Hepatocyte (in vitro differentiated cells): ENCODE data around the gene APC2.

ENCODE experiments used
- EZH2 ChIP-seq: fragments of 200-600 bp; sonication (generic); IDR thresholded peaks from 2 replicates; pipeline ENCODE4 v1.6.1; 2016; ENCODE audit warnings: antibody characterized with exemption, mild to moderate bottlenecking, borderline replicate concordance
- EZH2phosphoT487 ChIP-seq: fragments of 200-600 bp; sonication (generic); IDR thresholded peaks from one replicate; pipeline ENCODE4 v1.6.1; 2018; ENCODE audit warnings: antibody characterized with exemption, mild to moderate bottlenecking, low read depth, moderate library complexity; ENCODE audit not compliant: unreplicated experiment, severe bottlenecking
- TF ChIP-seq, protein P1 (sequence below): fragments of 200-600 bp; sonication (generic); IDR thresholded peaks from 2 replicates; pipeline ENCODE4 v1.5.1; 2016; ENCODE audit warnings: antibody characterized with exemption, mild to moderate bottlenecking; ENCODE audit not compliant: poor library complexity

DNA sequence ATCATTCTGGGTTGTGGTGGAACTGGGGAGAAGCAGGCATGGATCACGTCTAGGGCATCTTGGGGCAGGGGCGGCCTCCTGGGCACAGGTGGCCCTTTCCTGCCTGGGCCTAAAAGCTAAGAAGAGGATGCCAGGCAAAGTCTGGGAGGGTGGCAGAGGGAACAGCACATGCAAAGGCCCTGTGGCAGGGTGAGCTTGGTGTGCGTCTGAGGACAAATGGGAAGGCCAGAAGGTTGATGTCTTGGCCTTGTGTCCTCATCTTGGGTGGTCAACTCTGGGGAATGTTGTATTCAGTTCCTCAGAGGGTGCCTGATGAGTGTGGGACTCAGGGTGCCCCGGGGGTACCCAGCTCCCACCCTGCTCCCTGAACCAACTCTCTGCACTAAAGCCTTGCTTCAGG, 68.5 kb downstream of the APC2 start:
- TF ChIP-seq, protein P1, sequence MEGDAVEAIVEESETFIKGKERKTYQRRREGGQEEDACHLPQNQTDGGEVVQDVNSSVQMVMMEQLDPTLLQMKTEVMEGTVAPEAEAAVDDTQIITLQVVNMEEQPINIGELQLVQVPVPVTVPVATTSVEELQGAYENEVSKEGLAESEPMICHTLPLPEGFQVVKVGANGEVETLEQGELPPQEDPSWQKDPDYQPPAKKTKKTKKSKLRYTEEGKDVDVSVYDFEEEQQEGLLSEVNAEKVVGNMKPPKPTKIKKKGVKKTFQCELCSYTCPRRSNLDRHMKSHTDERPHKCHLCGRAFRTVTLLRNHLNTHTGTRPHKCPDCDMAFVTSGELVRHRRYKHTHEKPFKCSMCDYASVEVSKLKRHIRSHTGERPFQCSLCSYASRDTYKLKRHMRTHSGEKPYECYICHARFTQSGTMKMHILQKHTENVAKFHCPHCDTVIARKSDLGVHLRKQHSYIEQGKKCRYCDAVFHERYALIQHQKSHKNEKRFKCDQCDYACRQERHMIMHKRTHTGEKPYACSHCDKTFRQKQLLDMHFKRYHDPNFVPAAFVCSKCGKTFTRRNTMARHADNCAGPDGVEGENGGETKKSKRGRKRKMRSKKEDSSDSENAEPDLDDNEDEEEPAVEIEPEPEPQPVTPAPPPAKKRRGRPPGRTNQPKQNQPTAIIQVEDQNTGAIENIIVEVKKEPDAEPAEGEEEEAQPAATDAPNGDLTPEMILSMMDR, result no peak
- no peak for TF ChIP-seq EZH2
- TF ChIP-seq EZH2phosphoT487, result no peak
